ENCODE measurements around the gene ADSS1. TPM values are rescaled to one million over a fixed set of nuclear protein-coding genes. Genes with fewer than 3 reads are reported as not detected.

ADSS1 gene
- total RNA-seq, 5 donors from 2014 or later (not counting 1 experiment from before 2014, with no cell fraction given), result 2.4 to 5.7 (median 3.5) TPM

- Mint-ChIP-seq H3K4me3 (peak within 1 kb of the TSS; percentile 83 to 91 (median 85)), H3K9me3 (no peaks in the 10 kb centered on the region), H3K27ac (peak within 1 kb of the TSS; percentile 80 to 86), H3K36me3 (peaks cover 3% of the 10 kb centered on the region), H3K4me1 (peaks cover 45 to 50% (median 47%) of the 10 kb centered on the region in 3 donors), H3K27me3 (no peaks in the 10 kb centered on the region)
- Histone ChIP-seq H3K4me1 (ENCODE audit: control insufficient read depth in 1 of 2, extremely low read depth in 1 of 2, insufficient read depth in 2 of 2, low read length in 2 of 2) (peaks cover 6 to 63% of the 10 kb centered on the region in 2 experiments), H3K9me3 (no peaks in the 10 kb centered on the region), H3K4me3 (ENCODE audit: control insufficient read depth in 1 of 2, extremely low read depth in 1 of 2, low read length in 1 of 2) (peak within 1 kb of the TSS; percentile 69 to 75), H3K27me3 (replicated peaks in 1 of 2; ENCODE audit: control insufficient read depth in 2 of 2, extremely low read depth in 1 of 2, insufficient read depth in 2 of 2, low read length in 1 of 2) (no peaks in the 10 kb centered on the region), H3K27ac (ENCODE audit: low read length) (peak within 1 kb of the TSS; percentile 85), H3K36me3 (ENCODE audit: control insufficient read depth in 2 of 2, extremely low read depth in 1 of 2, insufficient read depth in 1 of 2, low read length in 1 of 2) (peaks cover 5 to 18% of the 10 kb centered on the region in 2 donors)
- DNase-seq (peak in 4 of 35 experiments; percentile 19 to 53 (median 22)), ATAC-seq (replicated peaks in 1 of 4) (peak; percentile 29 to 46 (median 42))
- under 1% methylated on average over 111 of the region's 124 CpGs for WGBS (ENCODE audit: insufficient coverage)
- ChIA-PET POLR2A (no interaction called here), CTCF (interaction anchor here in 1 of 2 donors (0.5 kb wide), 1 partner anchor 18 kb away, joined by 11 read pairs; no protein-coding TSS in a partner anchor)
These were observed 71.2 kb downstream of the ADSS1 start, which contains the start of gene AKT1 for GRCh38 chr14:104794993-104795780. AKT1 (minus strand) TSS chr14:104795748; CDS start chr14:104792643, 3,105 bp downstream.

DNA sequence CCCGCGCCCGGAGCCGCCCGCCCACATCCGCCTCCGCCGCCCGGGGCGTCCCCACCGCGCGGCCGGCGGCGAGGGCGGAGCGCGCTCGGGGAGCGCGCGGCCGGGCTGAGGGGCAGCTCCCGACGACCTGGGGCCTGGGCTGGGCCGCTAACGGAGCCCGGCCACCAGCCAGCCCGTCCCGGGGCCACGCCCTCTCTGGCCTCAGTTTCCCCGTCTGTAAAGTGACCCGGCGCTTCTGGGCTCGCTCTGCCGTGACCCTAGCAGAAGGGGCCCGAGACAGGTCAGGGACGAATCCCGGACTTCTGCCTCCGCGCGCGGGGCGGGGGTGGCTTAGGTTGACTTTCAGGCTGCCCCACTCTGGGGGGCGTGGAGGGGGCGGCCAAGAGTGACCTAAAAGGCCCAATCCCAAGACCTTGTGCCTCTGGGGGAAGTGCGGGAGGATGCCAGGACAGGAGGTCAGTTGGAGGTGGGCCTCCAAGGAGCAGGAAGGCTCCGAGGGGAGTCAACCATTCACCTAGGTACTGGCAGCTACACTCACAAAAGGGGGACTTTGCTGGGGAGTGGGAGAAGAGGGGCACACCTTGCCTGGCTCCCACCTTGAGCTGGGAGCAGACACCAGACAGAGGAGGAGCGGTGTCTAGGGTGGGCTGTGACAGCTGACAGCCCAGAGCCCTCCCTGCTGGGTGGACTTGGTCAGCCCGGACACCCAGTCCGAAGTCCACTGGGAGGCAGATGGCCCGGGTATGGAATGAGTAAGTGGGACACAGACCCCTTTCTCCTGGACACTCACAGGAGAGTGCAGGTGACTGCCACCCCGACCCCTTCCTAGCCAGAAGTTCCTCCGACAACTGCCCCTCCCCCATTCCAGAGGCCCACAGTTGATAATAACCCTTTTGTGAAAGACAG is 72.0 kb downstream of the ADSS1 start:
- Histone ChIP-seq H3K36me3 (ENCODE audit: control insufficient read depth in 2 of 2, extremely low read depth in 1 of 2, insufficient read depth in 1 of 2, low read length in 1 of 2) (peaks cover 5 to 10% of the 10 kb centered on the region in 2 donors), H3K9me3 (no peaks in the 10 kb centered on the region), H3K27me3 (replicated peaks in 1 of 2; ENCODE audit: control insufficient read depth in 2 of 2, extremely low read depth in 1 of 2, insufficient read depth in 2 of 2, low read length in 1 of 2) (no peaks in the 10 kb centered on the region), H3K4me3 (ENCODE audit: control insufficient read depth in 1 of 2, extremely low read depth in 1 of 2, low read length in 1 of 2) (peak overlapping the region; percentile 49 to 52), H3K4me1 (ENCODE audit: control insufficient read depth in 1 of 2, extremely low read depth in 1 of 2, insufficient read depth in 2 of 2, low read length in 2 of 2) (peaks cover 6 to 58% of the 10 kb centered on the region in 2 experiments), H3K27ac (ENCODE audit: low read length) (peak overlapping the region; percentile 85)
- Mint-ChIP-seq H3K27ac (peak overlapping the region; percentile 76 to 86), H3K36me3 (peaks cover 3% of the 10 kb centered on the region), H3K4me3 (peak overlapping the region; percentile 67 to 76 (median 70)), H3K27me3 (no peaks in the 10 kb centered on the region), H3K4me1 (peaks cover 44 to 47% (median 45%) of the 10 kb centered on the region in 3 donors), H3K9me3 (no peaks in the 10 kb centered on the region)
- ATAC-seq (replicated peaks in 1 of 4) (peak; percentile 59 to 66 (median 62)), DNase-seq (peak in 29 of 35 experiments; percentile 28 to 81 (median 52))
- CTCF ChIA-PET, result interaction anchor here in 1 of 2 donors (1.0 kb wide), 1 partner anchor 43 kb away, joined by 4 read pairs; the partner anchor contains the start of gene SIVA1
- POLR2A ChIA-PET, result no interaction called here
- 4% methylated on average over 42 of the region's 55 CpGs for WGBS (ENCODE audit: insufficient coverage)

- 84% methylated on average over 3 of the region's 6 CpGs for WGBS (ENCODE audit: insufficient coverage)
- Histone ChIP-seq H3K36me3 (ENCODE audit: control insufficient read depth in 2 of 2, extremely low read depth in 1 of 2, insufficient read depth in 1 of 2, low read length in 1 of 2) (peaks cover 5 to 7% of the 10 kb centered on the region in 2 donors), H3K4me3 (ENCODE audit: control insufficient read depth in 1 of 2, extremely low read depth in 1 of 2, low read length in 1 of 2) (no peak overlapping the region), H3K4me1 (ENCODE audit: control insufficient read depth in 1 of 2, extremely low read depth in 1 of 2, insufficient read depth in 2 of 2, low read length in 2 of 2) (peaks cover 10 to 59% of the 10 kb centered on the region in 2 experiments), H3K9me3 (no peaks in the 10 kb centered on the region), H3K27me3 (replicated peaks in 1 of 2; ENCODE audit: control insufficient read depth in 2 of 2, extremely low read depth in 1 of 2, insufficient read depth in 2 of 2, low read length in 1 of 2) (no peaks in the 10 kb centered on the region), H3K27ac (ENCODE audit: low read length) (no peak overlapping the region)
- H3K36me3 Mint-ChIP-seq, result peaks cover under 1% of the 10 kb centered on the region
- H3K4me3 Mint-ChIP-seq, result peak overlapping the region; percentile 67 to 76 (median 70)
- ChIA-PET POLR2A (no interaction called here), CTCF (interaction anchor here in 1 of 2 donors (1.0 kb wide), 1 partner anchor 44 kb away, joined by 4 read pairs; the partner anchor contains the start of gene SIVA1)
- H3K27me3 Mint-ChIP-seq, result no peaks in the 10 kb centered on the region
- peaks cover 45 to 46% (median 46%) of the 10 kb centered on the region in 3 donors for H3K4me1 Mint-ChIP-seq
- ATAC-seq (replicated peaks in 1 of 4), result no peak
- DNase-seq, result no peak
- H3K9me3 Mint-ChIP-seq, result no peaks in the 10 kb centered on the region
- peak overlapping the region; percentile 76 to 86 for H3K27ac Mint-ChIP-seq
These were observed 72.7 kb downstream of the ADSS1 start for GRCh38 chr14:104796687-104797081.

Other genes starting within 250 kb of the ADSS1 start
- not detected for gene C14orf180, start 144.5 kb upstream of the ADSS1 start, total RNA-seq
- gene TMEM179, start 119.5 kb upstream of the ADSS1 start, total RNA-seq, result not detected
- 100 to 1,000 TPM in 2 of 5 donors, 10 to 100 TPM in 3; 72.7 to 128 (median 83.7) TPM for gene INF2, start 34.6 kb upstream of the ADSS1 start, total RNA-seq
- 10 to 100 TPM; 62.3 to 93.5 (median 79.5) TPM for gene SIVA1, start 28.9 kb downstream of the ADSS1 start, total RNA-seq
- 100 to 1,000 TPM in 2 of 5 donors, 10 to 100 TPM in 3; 68.4 to 113 (median 99.7) TPM for gene AKT1, start 71.5 kb downstream of the ADSS1 start, total RNA-seq
- gene ZBTB42, start 76.9 kb downstream of the ADSS1 start, total RNA-seq, result 10 to 100 TPM in 1 of 5 donors, 1 to 10 TPM in 4; 3.5 to 10.5 (median 9.4) TPM
- gene CEP170B, start 141.0 kb downstream of the ADSS1 start, total RNA-seq, result 10 to 100 TPM in 1 of 5 donors, 1 to 10 TPM in 4; 2.8 to 11.2 (median 6.9) TPM
- gene PLD4, start 200.7 kb downstream of the ADSS1 start, total RNA-seq, result 1 to 10 TPM in 4 of 5 donors, under 1 TPM in 1; 0.65 to 4.9 (median 3.9) TPM

Measured in T-cell (primary cell).